Measurements from ENCODE around the gene GHDC.

- TF ChIP-seq CTCF (IDR thresholded peaks at IDR 0.05; ENCODE audit: poor library complexity, severe bottlenecking) (no peak), SMC3 (conservative IDR thresholded peaks at IDR 0.05; ENCODE audit: poor library complexity) (no peak)
Observed at GRCh38 chr17:42165751-42166150, 28.5 kb downstream of the GHDC start.

Data from neural cell (in vitro differentiated cells).